ENCODE measurements around the gene LMO7. TPM values are rescaled to one million over a fixed set of nuclear protein-coding genes. Genes with fewer than 3 reads are reported as not detected.
A peak's percentile ranks its signal among the peaks of the same experiment; 100 is the strongest.

LMO7 gene
- total and polyA plus RNA-seq, 4 donors, result 75.9 to 679 (median 214) TPM

GRCh38 chr13:75877071-75877470 is 240.9 kb downstream of the LMO7 start:
- no peak overlapping the region for H3K9ac ChIP-seq (ENCODE audit: insufficient read depth in 1 of 2, low read length in 2 of 2)
- ATAC-seq (ENCODE audit: insufficient read depth, low FRiP score) (no peak), DNase-seq (no peak)
- no peaks in the 10 kb centered on the region for H3K9me3 ChIP-seq (ENCODE audit: control insufficient read depth in 4 of 4, insufficient read depth in 3 of 4, low read length in 3 of 4)
- H3K4me3 ChIP-seq, result no peak overlapping the region
- WGBS, 2 donors, result 95 to 96% methylated on average over 3 of the region's 3 CpGs
- H3K36me3 ChIP-seq (ENCODE audit: control insufficient read depth in 4 of 4, insufficient read depth in 4 of 4, low read length in 4 of 4), result no peaks in the 10 kb centered on the region
- no peaks in the 10 kb centered on the region for H3K27me3 ChIP-seq (ENCODE audit: control insufficient read depth in 3 of 3, insufficient read depth in 3 of 3, low read length in 2 of 3)
- peaks cover 0 to 14% (median 4%) of the 10 kb centered on the region in 5 donors for H3K4me1 ChIP-seq (ENCODE audit: control insufficient read depth in 5 of 5, insufficient read depth in 5 of 5, low read length in 5 of 5)
- TF ChIP-seq CTCF (IDR thresholded peaks at IDR 0.05; ENCODE audit: control extremely low read depth, extremely low read depth), result no peak
- no peak overlapping the region for H3K27ac ChIP-seq (ENCODE audit: low read depth in 1 of 2, low read length in 1 of 2)

- DNase-seq, result no peak
Observed at GRCh38 chr13:75879656-75880055, 243.5 kb downstream of the LMO7 start.

GRCh38 chr13:75881109-75881775 is 245.1 kb downstream of the LMO7 start:
- Histone ChIP-seq H3K9me3 (ENCODE audit: control insufficient read depth in 4 of 4, insufficient read depth in 3 of 4, low read length in 3 of 4) (no peaks in the 10 kb centered on the region), H3K27ac (ENCODE audit: low read depth in 1 of 2, low read length in 1 of 2) (no peak overlapping the region), H3K27me3 (ENCODE audit: control insufficient read depth in 3 of 3, insufficient read depth in 3 of 3, low read length in 2 of 3) (no peaks in the 10 kb centered on the region), H3K36me3 (ENCODE audit: control insufficient read depth in 4 of 4, insufficient read depth in 4 of 4, low read length in 4 of 4) (no peaks in the 10 kb centered on the region), H3K4me1 (ENCODE audit: control insufficient read depth in 5 of 5, insufficient read depth in 5 of 5, low read length in 5 of 5) (peaks cover 0 to 7% (median 1%) of the 10 kb centered on the region in 5 donors), H3K4me3 (no peak overlapping the region), H3K9ac (ENCODE audit: insufficient read depth in 1 of 2, low read length in 2 of 2) (no peak overlapping the region)
- no peak for ATAC-seq (ENCODE audit: insufficient read depth, low FRiP score)
- no peak for DNase-seq
- 53 to 55% methylated on average over 4 of the region's 4 CpGs for WGBS, 2 donors
- no peak for TF ChIP-seq CTCF (IDR thresholded peaks at IDR 0.05; ENCODE audit: control extremely low read depth, extremely low read depth)

More at GRCh38 chr13:75879656-75880055, 243.5 kb downstream of the LMO7 start:
- ATAC-seq (ENCODE audit: insufficient read depth, low FRiP score), result no peak
- Histone ChIP-seq H3K27ac (ENCODE audit: low read depth in 1 of 2, low read length in 1 of 2) (no peak overlapping the region), H3K36me3 (ENCODE audit: control insufficient read depth in 4 of 4, insufficient read depth in 4 of 4, low read length in 4 of 4) (no peaks in the 10 kb centered on the region), H3K4me3 (no peak overlapping the region), H3K27me3 (ENCODE audit: control insufficient read depth in 3 of 3, insufficient read depth in 3 of 3, low read length in 2 of 3) (no peaks in the 10 kb centered on the region), H3K4me1 (ENCODE audit: control insufficient read depth in 5 of 5, insufficient read depth in 5 of 5, low read length in 5 of 5) (peaks cover 0 to 11% (median 3%) of the 10 kb centered on the region in 5 donors), H3K9me3 (ENCODE audit: control insufficient read depth in 4 of 4, insufficient read depth in 3 of 4, low read length in 3 of 4) (no peaks in the 10 kb centered on the region), H3K9ac (ENCODE audit: insufficient read depth in 1 of 2, low read length in 2 of 2) (no peak overlapping the region)
- WGBS, 2 donors, result 92% methylated on average over 4 of the region's 4 CpGs
- TF ChIP-seq CTCF (IDR thresholded peaks at IDR 0.05; ENCODE audit: control extremely low read depth, extremely low read depth), result no peak

GRCh38 chr13:75882261-75882660 is 246.1 kb downstream of the LMO7 start:
- 71 to 90% methylated on average over 1 of the region's 1 CpG for WGBS, 2 donors
- Histone ChIP-seq H3K4me1 (ENCODE audit: control insufficient read depth in 5 of 5, insufficient read depth in 5 of 5, low read length in 5 of 5) (peaks cover 0 to 1% (median 0%) of the 10 kb centered on the region in 5 donors), H3K9me3 (ENCODE audit: control insufficient read depth in 4 of 4, insufficient read depth in 3 of 4, low read length in 3 of 4) (no peaks in the 10 kb centered on the region), H3K36me3 (ENCODE audit: control insufficient read depth in 4 of 4, insufficient read depth in 4 of 4, low read length in 4 of 4) (no peaks in the 10 kb centered on the region), H3K27ac (ENCODE audit: low read depth in 1 of 2, low read length in 1 of 2) (no peak overlapping the region), H3K27me3 (ENCODE audit: control insufficient read depth in 3 of 3, insufficient read depth in 3 of 3, low read length in 2 of 3) (no peaks in the 10 kb centered on the region), H3K4me3 (no peak overlapping the region), H3K9ac (ENCODE audit: insufficient read depth in 1 of 2, low read length in 2 of 2) (no peak overlapping the region)
- DNase-seq, result no peak
- ATAC-seq (ENCODE audit: insufficient read depth, low FRiP score), result peak; percentile 42
- TF ChIP-seq CTCF (IDR thresholded peaks at IDR 0.05; ENCODE audit: control extremely low read depth, extremely low read depth), result no peak

Measured in lung (tissue), 12 donors.